Activated CD8-positive, alpha-beta memory T cell treated with anti-CD3 and anti-CD28 coated beads for 36 hours (primary cell): ENCODE data around the gene VPS18. TPM values are rescaled to one million over a fixed set of nuclear protein-coding genes. Genes with fewer than 3 reads are reported as not detected.

Experiments
- CTCF ChIA-PET: fragments of 350-600 bp; sonication (Branson Sonifier 250); formaldehyde crosslinking; loops from one replicate; lab custom pipeline; 2021; ENCODE audit warnings: antibody characterized with exemption; lab: Charles Lee
- POLR2A ChIA-PET: fragments of 350-600 bp; sonication (Branson Sonifier 250); formaldehyde crosslinking; loops from one replicate; lab custom pipeline; 2021; ENCODE audit warnings: antibody characterized with exemption; lab: Charles Lee
- total RNA-seq, 2 experiments: library from RNA; stranded (reverse); gene quantifications; one replicate each; pipeline ENCODE4 v1.2.3, GENCODE V29; 2021

VPS18 gene
- total RNA-seq, 2 experiments from 2014 or later, result 16.0 to 16.8 TPM

- ChIA-PET CTCF (interaction anchor here (0.6 to 3.6 kb wide), 10 partner anchors 11 to 338 kb away, joined by 3 to 28 read pairs (median 4); partner anchors contain the start of gene VPS18), POLR2A (interaction anchor here (0.6 to 4.1 kb wide), 7 partner anchors 10 to 146 kb away, joined by 3 to 36 read pairs (median 3); partner anchors contain the start of genes DNAJC17 and VPS18)
Measured at GRCh38 chr15:40952901-40953712, 58.9 kb downstream of the VPS18 start, which contains the start of gene CHAC1. CHAC1 (plus strand) TSS chr15:40953471; CDS start chr15:40953584, 113 bp downstream.

Other genes starting within 250 kb of the VPS18 start
- 10 to 100 TPM; 63.8 to 69.5 TPM for gene RAD51, start 199.3 kb upstream of the VPS18 start, total RNA-seq
- 10 to 100 TPM; 39.4 to 43.4 TPM for gene RMDN3, start 139.2 kb upstream of the VPS18 start, total RNA-seq
- 10 to 100 TPM; 32.0 to 32.9 TPM for gene GCHFR, start 130.4 kb upstream of the VPS18 start, total RNA-seq
- gene C15orf62, start 124.5 kb upstream of the VPS18 start, total RNA-seq, result under 1 TPM; 0.25 to 0.44 TPM
- 10 to 100 TPM; 21.9 to 22.3 TPM for gene ZFYVE19, start 87.4 kb upstream of the VPS18 start, total RNA-seq
- gene DNAJC17, start 87.0 kb upstream of the VPS18 start, total RNA-seq, result 10 to 100 TPM; 44.9 to 48.1 TPM
- gene PPP1R14D, start 65.7 kb upstream of the VPS18 start, total RNA-seq, result not detected
- gene SPINT1, start 50.4 kb upstream of the VPS18 start, total RNA-seq, result 10 to 100 TPM in 1 of 2 experiments, 1 to 10 TPM in 1; 9.6 to 10.1 TPM
- under 1 TPM; 0.27 to 0.51 TPM for gene RHOV, start 20.2 kb upstream of the VPS18 start, total RNA-seq
- gene DLL4, start 34.9 kb downstream of the VPS18 start, total RNA-seq, result under 1 TPM in 1 of 2 experiments, not detected in 1; 0.08 TPM
- 10 to 100 TPM; 24.6 to 25.2 TPM for gene CHAC1, start 59.0 kb downstream of the VPS18 start, total RNA-seq
- 10 to 100 TPM; 27.3 to 29.2 TPM for gene INO80, start 221.8 kb downstream of the VPS18 start, total RNA-seq